Measurements from ENCODE around the gene SLCO1B1. TPM values are rescaled to one million over a fixed set of nuclear protein-coding genes. Genes with fewer than 3 reads are reported as not detected.

Gene SLCO1B1
- polyA plus RNA-seq, 1 donor (not counting 4 experiments of a cell fraction or from before 2014, with no cell fraction given): not detected

DNA sequence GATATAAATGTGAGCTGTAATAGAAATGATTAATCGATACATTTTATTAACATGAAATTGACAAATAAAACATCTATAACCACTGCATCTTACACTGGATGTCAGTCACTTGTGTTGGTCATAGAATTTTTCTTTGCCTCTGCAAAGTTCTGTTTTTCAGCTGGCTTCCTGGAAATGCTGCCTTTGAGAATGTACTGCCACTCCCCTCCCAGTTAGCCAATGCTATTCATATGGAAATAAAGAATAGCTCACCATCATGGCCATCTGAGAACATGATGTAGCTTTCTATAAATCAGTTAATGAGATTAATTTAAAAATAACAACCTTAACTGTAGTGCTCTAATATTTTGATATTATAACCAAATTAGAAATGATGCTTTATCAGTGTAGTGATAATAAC is 41.1 kb downstream of the SLCO1B1 start:
- dilution Hi-C loops (cut with MboI; ENCODE audit: extremely low pct_ligation_motif_present, low sequenced_read_pairs): no loop called here
- Histone ChIP-seq H3K4me2 (ENCODE audit: control insufficient read depth, extremely low read depth, insufficient read depth, low read depth, low read length) (no peak overlapping the region), H2AFZ (ENCODE audit: control insufficient read depth, low read length) (no peak overlapping the region), H3K27me3 (ENCODE audit: control insufficient read depth, extremely low read depth, insufficient read depth, low read length) (no peaks in the 10 kb centered on the region), H3K27ac (ENCODE audit: control insufficient read depth, insufficient read depth, low read length) (no peak overlapping the region), H3K79me2 (ENCODE audit: control insufficient read depth, insufficient read depth, low read length) (no peaks in the 10 kb centered on the region), H3K9me1 (ENCODE audit: control insufficient read depth, extremely low read depth, insufficient read depth, low read length) (no peaks in the 10 kb centered on the region), H3K9me3 (ENCODE audit: control insufficient read depth, low read depth, low read length) (no peaks in the 10 kb centered on the region), H3K36me3 (ENCODE audit: control insufficient read depth in 2 of 2, extremely low read depth in 1 of 2, insufficient read depth in 2 of 2, low read length in 2 of 2) (no peaks in the 10 kb centered on the region), H3K4me3 (ENCODE audit: control insufficient read depth in 2 of 3, extremely low read depth in 1 of 3, insufficient read depth in 2 of 3, low read depth in 1 of 3, low read length in 3 of 3) (no peak overlapping the region), H3K4me1 (ENCODE audit: control insufficient read depth, extremely low read depth, insufficient read depth, low read length) (no peaks in the 10 kb centered on the region), H4K20me1 (ENCODE audit: control insufficient read depth, extremely low read depth, insufficient read depth, low read length) (no peaks in the 10 kb centered on the region), H3K9ac (ENCODE audit: control insufficient read depth, extremely low read depth, insufficient read depth, low read length) (no peak overlapping the region)
- TF ChIP-seq, protein P1, sequence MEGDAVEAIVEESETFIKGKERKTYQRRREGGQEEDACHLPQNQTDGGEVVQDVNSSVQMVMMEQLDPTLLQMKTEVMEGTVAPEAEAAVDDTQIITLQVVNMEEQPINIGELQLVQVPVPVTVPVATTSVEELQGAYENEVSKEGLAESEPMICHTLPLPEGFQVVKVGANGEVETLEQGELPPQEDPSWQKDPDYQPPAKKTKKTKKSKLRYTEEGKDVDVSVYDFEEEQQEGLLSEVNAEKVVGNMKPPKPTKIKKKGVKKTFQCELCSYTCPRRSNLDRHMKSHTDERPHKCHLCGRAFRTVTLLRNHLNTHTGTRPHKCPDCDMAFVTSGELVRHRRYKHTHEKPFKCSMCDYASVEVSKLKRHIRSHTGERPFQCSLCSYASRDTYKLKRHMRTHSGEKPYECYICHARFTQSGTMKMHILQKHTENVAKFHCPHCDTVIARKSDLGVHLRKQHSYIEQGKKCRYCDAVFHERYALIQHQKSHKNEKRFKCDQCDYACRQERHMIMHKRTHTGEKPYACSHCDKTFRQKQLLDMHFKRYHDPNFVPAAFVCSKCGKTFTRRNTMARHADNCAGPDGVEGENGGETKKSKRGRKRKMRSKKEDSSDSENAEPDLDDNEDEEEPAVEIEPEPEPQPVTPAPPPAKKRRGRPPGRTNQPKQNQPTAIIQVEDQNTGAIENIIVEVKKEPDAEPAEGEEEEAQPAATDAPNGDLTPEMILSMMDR (optimal IDR thresholded peaks at IDR 0.05 in 1 of 3, IDR thresholded peaks at IDR 0.05 in 1 of 3, conservative IDR thresholded peaks at IDR 0.05 in 1 of 3; ENCODE audit: extremely low read depth in 1 of 3, insufficient read depth in 2 of 3, low read length in 3 of 3): no peak
- TF ChIP-seq EZH2 (IDR thresholded peaks at IDR 0.05; ENCODE audit: low read length): no peak
- FAIRE-seq (no peak), DNase-seq (ENCODE audit: low read depth, low spot score) (no peak)

DNA sequence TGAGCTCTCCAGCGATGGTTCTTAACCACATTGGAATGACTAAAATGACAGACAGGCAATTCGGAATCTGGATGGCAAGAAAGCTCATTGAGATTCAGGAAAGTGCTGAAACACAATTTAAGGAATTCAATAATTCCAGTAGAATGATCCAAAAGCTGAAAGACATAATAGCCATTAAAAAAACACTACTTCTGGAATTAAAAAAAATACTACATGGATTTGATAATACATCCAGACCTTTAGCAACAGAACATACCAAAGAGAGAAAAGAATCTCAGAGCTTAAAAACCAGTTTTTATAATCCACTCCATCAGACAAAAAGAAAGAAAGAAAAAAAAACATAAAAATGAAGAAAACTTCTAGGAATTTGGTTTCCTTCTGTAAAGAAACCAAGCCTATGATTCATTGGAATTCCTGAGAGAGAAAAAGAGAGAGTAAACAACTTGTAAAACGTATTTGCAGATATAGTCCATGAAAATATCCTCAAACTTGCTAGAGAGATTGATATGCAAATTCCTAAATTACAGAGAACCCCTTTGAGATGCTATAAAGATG is 52.8 kb downstream of the SLCO1B1 start:
- no peaks in the 10 kb centered on the region for H3K9me1 ChIP-seq (ENCODE audit: control insufficient read depth, extremely low read depth, insufficient read depth, low read length)
- dilution Hi-C loops (cut with MboI; ENCODE audit: extremely low pct_ligation_motif_present, low sequenced_read_pairs): no loop called here
- H3K27ac ChIP-seq (ENCODE audit: control insufficient read depth, insufficient read depth, low read length): no peak overlapping the region
- H3K9ac ChIP-seq (ENCODE audit: control insufficient read depth, extremely low read depth, insufficient read depth, low read length): no peak overlapping the region
- no peak overlapping the region for H2AFZ ChIP-seq (ENCODE audit: control insufficient read depth, low read length)
- no peaks in the 10 kb centered on the region for H3K36me3 ChIP-seq (ENCODE audit: control insufficient read depth in 2 of 2, extremely low read depth in 1 of 2, insufficient read depth in 2 of 2, low read length in 2 of 2)
- no peaks in the 10 kb centered on the region for H4K20me1 ChIP-seq (ENCODE audit: control insufficient read depth, extremely low read depth, insufficient read depth, low read length)
- no peaks in the 10 kb centered on the region for H3K9me3 ChIP-seq (ENCODE audit: control insufficient read depth, low read depth, low read length)
- no peak for TF ChIP-seq EZH2 (IDR thresholded peaks at IDR 0.05; ENCODE audit: low read length)
- TF ChIP-seq, protein P1 (optimal IDR thresholded peaks at IDR 0.05 in 1 of 3, IDR thresholded peaks at IDR 0.05 in 1 of 3, conservative IDR thresholded peaks at IDR 0.05 in 1 of 3; ENCODE audit: extremely low read depth in 1 of 3, insufficient read depth in 2 of 3, low read length in 3 of 3): no peak
- no peak overlapping the region for H3K4me3 ChIP-seq (ENCODE audit: control insufficient read depth in 2 of 3, extremely low read depth in 1 of 3, insufficient read depth in 2 of 3, low read depth in 1 of 3, low read length in 3 of 3)
- no peak overlapping the region for H3K4me2 ChIP-seq (ENCODE audit: control insufficient read depth, extremely low read depth, insufficient read depth, low read depth, low read length)
- FAIRE-seq: no peak
- DNase-seq (ENCODE audit: low read depth, low spot score): no peak
- H3K4me1 ChIP-seq (ENCODE audit: control insufficient read depth, extremely low read depth, insufficient read depth, low read length): no peaks in the 10 kb centered on the region
- no peaks in the 10 kb centered on the region for H3K27me3 ChIP-seq (ENCODE audit: control insufficient read depth, extremely low read depth, insufficient read depth, low read length)
- no peaks in the 10 kb centered on the region for H3K79me2 ChIP-seq (ENCODE audit: control insufficient read depth, insufficient read depth, low read length)

Measured in keratinocyte (primary cell).